ENCODE measurements around the gene RIOK2.

Gene RIOK2

DNA sequence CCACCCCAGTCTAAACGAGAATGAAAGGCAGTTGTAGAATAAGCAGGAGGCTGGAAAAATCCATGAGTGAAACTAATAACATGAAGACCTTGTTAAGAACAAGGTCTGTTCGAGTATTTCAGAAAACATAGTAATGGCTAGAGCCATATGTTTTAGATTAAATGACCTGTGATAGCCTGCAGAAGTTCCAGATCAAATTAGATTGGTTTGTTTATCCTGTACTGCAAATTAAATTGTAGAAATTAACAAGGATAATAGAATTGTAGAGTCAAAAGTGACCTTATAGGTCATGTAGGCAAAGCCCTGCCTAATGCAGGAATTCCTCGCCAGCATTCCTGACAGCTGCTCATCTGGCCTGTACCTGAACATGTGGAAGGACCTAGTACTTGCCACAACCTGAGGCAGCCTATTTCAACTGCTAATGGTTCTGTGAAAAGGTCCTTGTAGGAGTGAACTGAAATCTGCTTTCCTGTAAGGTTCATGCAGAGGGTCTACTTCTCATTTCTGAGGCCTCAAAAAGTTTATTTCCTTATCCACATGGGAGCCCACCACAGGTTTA is 57.8 kb downstream of the RIOK2 start:
- DNase-seq (ENCODE audit: low read depth in 2 of 2): no peak

DNA sequence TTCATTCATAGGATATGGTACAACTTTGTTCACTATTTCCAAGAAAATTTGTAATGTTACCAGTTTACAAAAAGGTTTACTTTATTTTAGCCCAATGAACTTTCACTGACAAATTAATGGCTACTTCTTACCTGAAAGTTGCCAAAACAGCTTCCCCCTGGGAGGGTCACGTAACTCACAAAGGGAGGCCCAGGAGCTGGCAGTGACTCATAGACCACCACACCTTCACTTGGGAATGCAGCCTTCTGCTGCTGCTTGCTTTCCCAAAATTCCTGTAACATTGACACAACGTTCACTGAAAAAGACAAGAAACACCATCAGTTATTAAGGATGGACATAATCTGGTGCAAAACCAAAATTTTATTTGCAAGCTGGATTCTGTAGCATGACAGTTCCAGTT is 58.7 kb downstream of the RIOK2 start:
- no peak for DNase-seq (ENCODE audit: low read depth in 2 of 2)

DNA sequence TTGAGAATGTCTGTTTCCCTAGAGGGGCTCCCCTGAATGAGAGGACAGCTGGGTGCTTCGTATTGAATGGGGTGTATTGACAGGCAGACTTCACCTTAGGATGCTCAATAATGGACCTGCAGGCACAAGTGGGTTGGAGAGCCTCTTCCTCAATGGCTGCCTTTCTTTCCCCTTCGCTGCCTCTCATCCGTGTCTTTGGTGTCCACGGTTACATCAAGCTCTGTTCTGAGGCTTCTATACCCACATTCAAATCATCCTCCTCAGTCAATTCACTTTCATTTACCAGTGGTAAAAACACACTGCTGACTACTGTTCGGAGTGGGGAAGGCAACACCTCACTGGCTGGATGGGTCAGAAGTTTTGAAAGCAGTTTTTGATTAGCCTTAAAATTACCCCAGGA is 61.2 kb downstream of the RIOK2 start:
- DNase-seq (ENCODE audit: low read depth in 2 of 2): no peak

DNA sequence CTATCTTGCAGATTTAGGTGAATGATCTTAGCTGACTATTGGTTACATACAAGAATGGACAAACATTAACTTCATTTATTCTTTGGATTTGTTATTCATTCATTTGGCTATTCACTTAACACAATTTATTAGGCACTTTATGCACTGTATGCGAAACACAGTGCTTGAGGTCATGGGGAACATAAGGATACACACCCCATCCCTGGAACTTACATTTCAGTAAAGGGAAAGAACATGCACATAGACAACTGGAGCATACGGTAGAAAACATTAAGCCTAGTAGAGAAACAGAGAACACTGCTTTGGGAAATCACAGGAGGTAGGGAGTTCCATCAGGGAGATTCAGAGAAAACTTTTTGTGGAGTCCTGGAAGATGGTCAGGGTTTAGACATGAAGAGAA is 62.9 kb downstream of the RIOK2 start:
- DNase-seq (ENCODE audit: low read depth in 2 of 2): no peak

DNA sequence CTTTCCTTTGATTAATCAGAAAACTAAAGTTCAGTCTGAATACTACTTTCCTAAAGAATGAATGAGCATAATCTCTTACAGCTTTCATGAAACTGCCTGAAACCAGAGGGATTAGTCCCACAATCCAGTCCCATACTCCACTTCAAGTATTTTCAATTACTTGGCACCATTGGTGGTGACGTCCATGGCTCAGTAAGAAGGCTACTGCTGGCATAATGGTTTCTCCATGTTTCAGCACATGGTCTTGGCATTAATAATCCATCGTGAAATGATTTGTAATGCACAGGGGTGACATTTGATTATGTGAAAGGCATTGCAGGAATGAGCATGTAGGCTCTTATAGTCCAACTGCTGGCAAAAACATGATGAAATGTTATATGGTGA is 64.0 kb downstream of the RIOK2 start:
- no peak for DNase-seq (ENCODE audit: low read depth in 2 of 2)

DNA sequence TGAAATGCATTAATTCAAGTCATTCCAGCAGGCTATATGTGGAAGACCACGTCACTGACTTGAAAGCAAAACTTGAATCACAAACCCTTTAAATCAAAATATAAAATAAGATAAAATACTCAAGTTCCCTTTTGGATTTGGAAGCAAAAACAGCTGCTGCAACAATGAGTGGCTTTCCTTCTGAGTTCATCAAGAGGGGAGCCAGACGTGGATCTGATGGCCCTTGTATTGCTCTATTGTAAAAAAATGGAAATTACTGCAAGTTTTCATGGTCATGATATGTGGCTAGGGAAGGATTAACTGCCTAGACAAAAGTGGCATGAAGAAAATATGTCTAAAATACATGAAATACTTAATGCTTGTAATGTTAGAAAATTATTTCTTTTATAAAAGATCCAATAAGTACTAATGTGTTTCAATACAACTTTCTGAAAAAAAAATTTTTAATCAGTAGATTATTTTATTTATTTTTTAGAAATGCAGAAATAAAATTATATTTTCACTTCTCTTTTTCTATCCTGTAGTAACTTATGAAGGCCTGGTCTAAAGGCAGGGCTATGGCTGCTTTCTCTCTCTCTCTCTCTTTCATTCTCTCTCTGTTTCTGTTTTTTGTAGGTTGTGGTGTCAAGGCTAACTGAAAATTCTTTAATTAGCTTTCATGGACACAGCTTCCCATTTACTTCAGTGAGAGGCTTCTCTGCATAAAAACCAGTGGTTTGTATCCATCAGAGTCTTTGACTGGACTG is 64.6 kb downstream of the RIOK2 start:
- DNase-seq (ENCODE audit: low read depth in 2 of 2): no peak

DNA sequence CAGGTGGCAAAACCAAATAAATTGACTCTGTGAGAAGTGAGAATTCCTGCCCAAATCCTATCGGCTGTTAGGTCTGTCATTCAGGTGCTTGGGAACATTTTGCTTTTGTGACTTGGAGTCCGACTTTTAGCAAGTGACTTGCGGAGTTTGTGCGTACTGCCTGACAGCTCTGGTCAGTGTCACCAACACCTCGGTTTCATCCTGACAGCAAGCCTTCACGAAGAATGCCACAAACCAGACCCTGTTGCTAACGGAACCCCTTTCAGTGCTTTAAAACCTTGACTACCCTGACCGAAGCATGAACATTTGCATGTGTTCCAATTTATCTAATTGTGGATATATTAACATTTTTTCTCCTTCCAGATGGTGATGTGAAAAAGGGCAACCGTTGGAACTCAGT is 67.1 kb downstream of the RIOK2 start:
- DNase-seq (ENCODE audit: low read depth in 2 of 2): no peak

DNA sequence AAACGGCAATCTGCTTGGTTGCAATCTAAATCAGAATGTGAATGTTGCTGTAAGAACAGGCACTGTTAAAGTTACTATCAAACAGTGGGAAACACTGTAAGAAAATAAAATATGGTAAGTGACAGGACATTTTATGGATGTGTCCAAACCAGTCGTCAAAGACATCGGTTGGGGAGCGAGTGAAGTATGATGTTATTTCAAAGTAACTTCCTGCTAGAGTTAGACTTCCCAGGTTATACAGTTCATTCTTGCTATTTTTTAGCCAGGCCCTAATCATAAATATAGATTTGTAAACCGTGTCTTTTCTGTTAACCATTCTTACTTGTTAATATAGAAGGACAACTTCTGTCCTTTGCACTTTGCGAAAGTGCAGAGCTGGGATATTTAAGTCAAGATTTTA is 70.8 kb downstream of the RIOK2 start:
- DNase-seq (ENCODE audit: low read depth in 2 of 2): no peak

DNA sequence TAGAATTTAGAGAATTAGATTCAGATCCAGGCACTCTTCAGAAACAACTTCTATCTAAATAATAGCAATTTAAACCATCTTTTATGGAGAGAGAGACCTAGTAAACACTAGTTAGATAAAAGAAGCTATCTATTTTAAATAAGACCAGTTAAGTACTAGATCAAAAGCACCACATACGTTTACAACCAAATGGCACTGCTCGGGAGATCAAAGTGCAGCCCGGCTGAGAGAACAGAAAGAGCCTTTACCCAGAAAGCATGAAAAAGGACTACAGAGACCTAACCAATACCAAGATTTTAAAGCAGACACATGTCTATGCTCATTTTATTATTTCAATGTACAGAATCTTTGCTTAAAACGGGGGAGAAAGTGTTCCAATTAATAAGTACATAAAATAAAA is 71.4 kb downstream of the RIOK2 start:
- DNase-seq (ENCODE audit: low read depth in 2 of 2): no peak

DNA sequence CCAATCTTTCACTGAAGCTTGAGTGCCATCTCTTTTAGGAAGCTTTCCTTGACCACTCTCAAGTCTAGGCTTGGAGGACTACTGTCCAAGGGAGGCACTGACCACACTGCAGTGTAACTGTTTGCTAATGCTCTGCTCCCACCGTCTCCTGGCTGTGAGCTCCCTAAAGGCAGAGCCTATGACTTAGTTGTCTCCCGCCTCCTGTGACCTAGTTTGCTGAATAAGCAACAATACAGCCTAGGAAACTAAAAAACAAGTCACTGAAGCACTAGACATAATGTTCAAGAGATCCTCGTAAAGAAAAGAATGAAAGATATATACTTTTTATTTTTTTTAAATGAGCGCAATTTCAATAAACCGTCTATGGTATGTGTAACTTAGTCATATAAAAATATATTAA is 72.0 kb downstream of the RIOK2 start:
- no peak for DNase-seq (ENCODE audit: low read depth in 2 of 2)
